Measurements from ENCODE around the gene PXT1.
A peak's percentile ranks its signal among the peaks of the same experiment; 100 is the strongest.

The PXT1 gene

GRCh38 chr6:36340618-36341454 lies 101.8 kb downstream of the PXT1 start (continued):
- TF ChIP-seq, protein P1, sequence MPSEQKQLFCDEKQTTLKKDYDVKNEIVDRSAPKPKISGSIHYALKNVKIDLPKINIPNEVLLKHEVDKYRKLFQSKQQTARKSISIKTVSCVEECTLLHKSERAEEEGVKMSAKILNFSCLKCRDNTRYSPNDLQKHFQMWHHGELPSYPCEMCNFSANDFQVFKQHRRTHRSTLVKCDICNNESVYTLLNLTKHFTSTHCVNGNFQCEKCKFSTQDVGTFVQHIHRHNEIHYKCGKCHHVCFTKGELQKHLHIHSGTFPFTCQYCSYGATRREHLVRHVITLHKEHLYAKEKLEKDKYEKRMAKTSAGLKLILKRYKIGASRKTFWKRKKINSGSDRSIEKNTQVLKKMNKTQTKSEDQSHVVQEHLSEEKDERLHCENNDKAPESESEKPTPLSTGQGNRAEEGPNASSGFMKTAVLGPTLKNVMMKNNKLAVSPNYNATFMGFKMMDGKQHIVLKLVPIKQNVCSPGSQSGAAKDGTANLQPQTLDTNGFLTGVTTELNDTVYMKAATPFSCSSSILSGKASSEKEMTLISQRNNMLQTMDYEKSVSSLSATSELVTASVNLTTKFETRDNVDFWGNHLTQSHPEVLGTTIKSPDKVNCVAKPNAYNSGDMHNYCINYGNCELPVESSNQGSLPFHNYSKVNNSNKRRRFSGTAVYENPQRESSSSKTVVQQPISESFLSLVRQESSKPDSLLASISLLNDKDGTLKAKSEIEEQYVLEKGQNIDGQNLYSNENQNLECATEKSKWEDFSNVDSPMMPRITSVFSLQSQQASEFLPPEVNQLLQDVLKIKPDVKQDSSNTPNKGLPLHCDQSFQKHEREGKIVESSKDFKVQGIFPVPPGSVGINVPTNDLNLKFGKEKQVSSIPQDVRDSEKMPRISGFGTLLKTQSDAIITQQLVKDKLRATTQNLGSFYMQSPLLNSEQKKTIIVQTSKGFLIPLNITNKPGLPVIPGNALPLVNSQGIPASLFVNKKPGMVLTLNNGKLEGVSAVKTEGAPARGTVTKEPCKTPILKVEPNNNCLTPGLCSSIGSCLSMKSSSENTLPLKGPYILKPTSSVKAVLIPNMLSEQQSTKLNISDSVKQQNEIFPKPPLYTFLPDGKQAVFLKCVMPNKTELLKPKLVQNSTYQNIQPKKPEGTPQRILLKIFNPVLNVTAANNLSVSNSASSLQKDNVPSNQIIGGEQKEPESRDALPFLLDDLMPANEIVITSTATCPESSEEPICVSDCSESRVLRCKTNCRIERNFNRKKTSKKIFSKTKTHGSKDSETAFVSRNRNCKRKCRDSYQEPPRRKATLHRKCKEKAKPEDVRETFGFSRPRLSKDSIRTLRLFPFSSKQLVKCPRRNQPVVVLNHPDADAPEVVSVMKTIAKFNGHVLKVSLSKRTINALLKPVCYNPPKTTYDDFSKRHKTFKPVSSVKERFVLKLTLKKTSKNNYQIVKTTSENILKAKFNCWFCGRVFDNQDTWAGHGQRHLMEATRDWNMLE (tag by site-specific recombination; conservative IDR thresholded peaks at IDR 0.05; ENCODE audit: low read depth): no peak
- TF ChIP-seq ZNF561 (tag by site-specific recombination; IDR thresholded peaks at IDR 0.05; ENCODE audit: borderline replicate concordance) (no peak; the same call in 1 of the 2 replicates), ZNF792 (tag by site-specific recombination; IDR thresholded peaks at IDR 0.05) (no peak), CTCF (tag by site-specific recombination; IDR thresholded peaks at IDR 0.05) (peak; percentile 77), SP7 (tag by site-specific recombination; IDR thresholded peaks at IDR 0.05) (peak; percentile 44), ZNF660 (tag by site-specific recombination; IDR thresholded peaks at IDR 0.05) (peak; percentile 63; the same call in 1 of the 2 replicates), YY1 (tag by site-specific recombination; IDR thresholded peaks at IDR 0.05) (peak; percentile 82), ZNF521 (tag by site-specific recombination; IDR thresholded peaks at IDR 0.05) (no peak), ZNF837 (tag by site-specific recombination; IDR thresholded peaks at IDR 0.05) (no peak), ZNF785 (tag by site-specific recombination; IDR thresholded peaks at IDR 0.05) (no peak), ZNF292 (tag by site-specific recombination; IDR thresholded peaks at IDR 0.05; ENCODE audit: borderline replicate concordance, low read depth) (no peak), ZNF558 (tag by site-specific recombination; IDR thresholded peaks at IDR 0.05) (no peak), ZNF544 (tag by site-specific recombination; IDR thresholded peaks at IDR 0.05) (no peak), RBAK (tag by site-specific recombination; IDR thresholded peaks at IDR 0.05) (no peak), ZNF707 (tag by site-specific recombination; IDR thresholded peaks at IDR 0.05) (no peak), ZNF768 (tag by site-specific recombination; IDR thresholded peaks at IDR 0.05) (no peak), HOXC10 (CRISPR knock-in tag; IDR thresholded peaks at IDR 0.05) (0 out of 2 replicates have a peak, but pooled peaks have one; percentile 61), GFI1B (tag by site-specific recombination; IDR thresholded peaks at IDR 0.05) (no peak), ZNF48 (tag by site-specific recombination; IDR thresholded peaks at IDR 0.05) (no peak), ZNF621 (tag by site-specific recombination; IDR thresholded peaks at IDR 0.05) (no peak), ZNF654 (tag by site-specific recombination; IDR thresholded peaks at IDR 0.05; ENCODE audit: low read depth) (peak; percentile 15; the same call in 1 of the 2 replicates), ATF2 (tag by site-specific recombination; IDR thresholded peaks at IDR 0.05; ENCODE audit: low read depth) (no peak), KLF16 (tag by site-specific recombination; IDR thresholded peaks at IDR 0.05) (no peak), ZBTB44 (tag by site-specific recombination; IDR thresholded peaks at IDR 0.05) (no peak), AEBP2 (tag by site-specific recombination; IDR thresholded peaks at IDR 0.05; ENCODE audit: borderline replicate concordance) (no peak), ZBTB8A (tag by site-specific recombination; IDR thresholded peaks at IDR 0.05) (no peak), GLI2 (tag by site-specific recombination; IDR thresholded peaks at IDR 0.05; ENCODE audit: borderline replicate concordance, low read depth) (no peak), ZNF2 (tag by site-specific recombination; IDR thresholded peaks at IDR 0.05) (peak; percentile 50), ZNF114 (tag by site-specific recombination; IDR thresholded peaks at IDR 0.05) (no peak), ZNF174 (tag by site-specific recombination; IDR thresholded peaks at IDR 0.05) (no peak)

Measured in HEK293 (cell line).